Epithelial cell of esophagus (primary cell): ENCODE data around the gene CBX8.

Source experiments
- DNase-seq: peaks from one replicate; pipeline ENCODE4 v3.0.0; 2010; ENCODE audit warnings: low read depth
- H3K4me3 ChIP-seq: 2 replicates; pipeline ENCODE4 v1.5.1; 2011; ENCODE audit warnings: mild to moderate bottlenecking, low read length, control low read depth
- CTCF ChIP-seq: IDR thresholded peaks from 2 replicates; pipeline ENCODE4 v1.5.1; 2011; ENCODE audit warnings: low read depth, mild to moderate bottlenecking, low read length, control low read depth, inconsistent platforms; ENCODE audit not compliant: insufficient read depth; ENCODE audit errors: missing control alignments

Gene CBX8

GRCh38 chr17:79842136-79842655 lies 45.3 kb upstream of the CBX8 start:
- TF ChIP-seq CTCF: no peak
- DNase-seq: no peak
- H3K4me3 ChIP-seq: no peak overlapping the region

- no peak for TF ChIP-seq CTCF
- no peak overlapping the region for H3K4me3 ChIP-seq
- DNase-seq: no peak
These were observed 44.7 kb upstream of the CBX8 start for GRCh38 chr17:79841369-79842135.

- no peak overlapping the region for H3K4me3 ChIP-seq
- no peak for DNase-seq
- TF ChIP-seq CTCF: no peak
These were observed 44.1 kb upstream of the CBX8 start for GRCh38 chr17:79840989-79841286.

- no peak for TF ChIP-seq CTCF
These were observed 43.6 kb upstream of the CBX8 start for GRCh38 chr17:79840269-79840988.

GRCh38 chr17:79839356-79840268 lies 42.7 kb upstream of the CBX8 start, which contains the start of gene CBX4:
Gene CBX4, minus strand, starts transcription at chr17:79839440. Its CDS starts 189 bp downstream, at chr17:79839251.
- peak within 1 kb of the TSS; percentile 62 for H3K4me3 ChIP-seq
- peak; percentile 95 for DNase-seq
- TF ChIP-seq CTCF: peak; percentile 33

More at GRCh38 chr17:79840269-79840988, 43.6 kb upstream of the CBX8 start:
- H3K4me3 ChIP-seq: no peak overlapping the region
- DNase-seq: peak; percentile 48

GRCh38 chr17:79838522-79839274 lies 41.8 kb upstream of the CBX8 start:
- peak; percentile 55 for DNase-seq
- no peak for TF ChIP-seq CTCF

More at GRCh38 chr17:79838522-79839274, 41.8 kb upstream of the CBX8 start:
- H3K4me3 ChIP-seq: peak overlapping the region; percentile 62
